ENCODE results near the gene BBS10.
A peak's percentile ranks its signal among the peaks of the same experiment; 100 is the strongest.
"Not testable (repeated sequence)": the region's sequence is repeated elsewhere in the genome, so short reads cannot be mapped to it uniquely, and the experiment has no call there.

BBS10 gene

DNA sequence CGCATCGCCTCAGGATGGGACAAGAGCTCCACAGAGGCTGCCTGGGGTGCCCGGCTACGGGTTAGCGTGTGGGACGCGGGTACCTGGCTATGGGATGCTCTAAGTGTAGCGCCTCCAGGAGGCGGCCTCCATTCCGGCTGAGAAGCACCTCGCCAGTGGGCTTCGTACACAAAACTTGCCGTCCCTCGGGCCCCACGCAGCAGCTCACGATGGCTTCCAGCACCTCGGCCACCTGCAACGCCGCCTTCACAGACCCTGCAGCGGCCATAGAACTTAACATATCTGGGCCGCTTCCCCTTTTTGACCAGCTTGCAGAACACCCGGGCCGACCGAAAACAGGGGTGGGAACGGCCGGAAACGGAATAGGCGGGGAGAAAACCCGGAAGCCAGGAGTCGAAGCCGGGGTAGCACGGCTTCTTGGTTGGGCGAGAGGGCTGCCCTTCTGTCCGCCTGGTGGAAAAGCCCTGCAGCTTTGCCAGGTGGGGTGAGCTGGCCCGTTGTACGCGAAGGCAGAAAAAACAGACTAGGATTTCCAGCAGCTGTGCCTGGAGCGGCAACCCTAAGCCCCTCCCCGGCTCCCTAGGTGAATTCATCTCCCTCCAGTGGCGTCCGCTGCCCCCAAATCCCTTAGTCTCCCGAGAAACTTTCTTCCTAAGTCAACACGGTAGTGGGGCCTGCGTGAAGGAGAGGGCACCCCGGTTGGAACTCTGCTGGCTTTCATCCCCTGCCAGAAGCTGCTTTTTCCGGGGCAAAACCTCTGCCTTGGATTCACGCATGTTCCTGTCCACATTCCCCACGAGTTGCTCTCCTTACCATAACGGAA, at the start of gene BBS10:
Gene BBS10 (minus strand): TSS at position 337 of the 823 bp plus-strand sequence. CDS start 57 bp downstream, at position 280.
- peak; percentile 75 for DNase-seq (ENCODE audit: low read depth)

DNA sequence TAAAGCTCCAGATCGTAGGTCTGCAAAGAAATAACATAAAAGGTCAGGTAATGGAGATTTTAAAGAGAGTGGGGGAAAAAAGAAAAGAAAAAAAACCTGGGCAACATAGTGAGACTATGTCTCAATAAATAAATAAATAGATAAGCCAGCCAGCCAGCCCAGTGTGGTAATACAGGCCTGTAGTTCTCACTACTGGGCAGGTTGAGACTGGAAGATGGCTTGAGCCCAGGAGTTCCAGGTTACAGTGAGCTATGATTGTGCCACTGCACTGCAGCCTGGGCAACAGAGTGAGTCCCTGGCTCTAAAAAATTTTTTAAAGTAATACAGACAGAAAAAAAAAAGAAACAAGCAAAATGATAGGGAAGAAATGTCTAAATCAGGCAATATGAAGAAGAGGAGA, 43.2 kb upstream of the BBS10 start:
- no peak for DNase-seq (ENCODE audit: low read depth)

DNA sequence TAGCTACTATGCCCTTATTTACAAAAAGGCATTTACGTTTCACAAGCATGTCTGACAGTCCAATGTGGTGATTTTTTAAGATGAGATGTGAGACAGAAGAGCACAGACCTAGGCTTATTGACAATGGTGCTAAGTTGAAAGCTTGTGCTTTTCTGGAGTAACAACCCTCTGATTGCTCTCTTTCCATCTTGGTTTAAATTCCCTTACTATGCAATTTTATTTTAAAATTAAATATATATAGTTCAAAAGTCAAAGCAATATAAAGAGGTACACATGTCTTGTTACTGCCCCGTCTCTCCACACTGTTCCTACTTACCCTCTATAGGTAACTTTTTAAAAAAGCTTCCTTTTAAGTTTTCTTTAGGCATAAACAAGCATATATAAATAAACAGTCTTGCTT, 39.4 kb upstream of the BBS10 start:
- no peak for DNase-seq (ENCODE audit: low read depth)

DNA sequence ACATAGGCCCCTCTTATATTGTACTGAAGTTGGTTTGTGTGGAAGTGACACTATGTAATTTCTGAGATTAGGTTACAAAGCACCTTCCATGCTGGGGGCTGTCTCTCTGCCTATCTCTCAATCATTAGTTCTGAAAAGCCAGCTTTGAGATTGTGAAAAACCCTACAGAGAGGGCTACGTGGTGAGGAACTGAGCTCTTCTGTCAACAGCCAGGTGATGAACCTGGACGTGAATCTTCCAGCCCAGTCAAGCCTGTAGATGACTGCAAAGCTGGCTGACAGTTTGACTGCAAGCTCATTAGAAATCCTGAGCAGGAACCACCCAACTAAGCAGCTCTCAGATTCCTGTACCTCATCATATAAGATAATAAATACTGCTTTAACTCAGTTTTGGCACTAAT, 36.3 kb upstream of the BBS10 start:
- no peak for DNase-seq (ENCODE audit: low read depth)

DNA sequence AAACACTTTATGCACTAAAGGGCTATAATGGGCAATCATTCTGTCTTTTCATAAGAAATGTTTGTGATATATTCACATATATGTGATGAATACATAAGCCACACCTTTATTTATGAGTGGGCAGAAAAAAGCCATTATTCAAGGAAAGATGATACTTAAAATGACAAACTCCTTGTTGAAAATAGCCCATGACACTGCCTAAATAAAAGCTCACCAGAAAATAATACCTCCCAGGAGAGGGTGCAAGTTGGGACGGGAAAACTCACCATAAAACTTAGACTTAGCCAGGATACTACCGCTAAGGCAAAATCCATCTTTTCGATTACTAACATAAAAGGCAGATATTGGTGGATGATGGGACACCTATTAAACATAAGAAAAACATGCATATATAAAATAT, 35.8 kb upstream of the BBS10 start:
- DNase-seq (ENCODE audit: low read depth), result no peak

DNA sequence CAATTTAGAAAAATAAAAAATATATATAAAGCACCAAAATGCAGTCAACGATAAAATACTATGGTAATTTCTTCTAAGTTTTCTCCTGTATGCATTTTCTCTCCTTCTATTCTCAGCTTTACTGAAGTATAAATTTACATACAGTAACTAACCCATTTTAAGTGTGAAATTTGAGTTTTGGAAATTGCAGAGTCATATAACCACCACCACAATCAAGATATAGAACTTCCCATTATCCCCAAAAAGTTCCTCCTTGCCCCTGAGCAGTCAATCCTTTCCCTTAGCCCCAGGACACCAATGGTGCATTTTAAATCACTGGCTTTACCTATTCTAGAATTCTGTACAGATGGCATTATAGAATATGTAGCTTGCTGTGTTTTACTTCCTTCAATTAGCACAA, 31.0 kb upstream of the BBS10 start:
- DNase-seq (ENCODE audit: low read depth), result no peak

DNA sequence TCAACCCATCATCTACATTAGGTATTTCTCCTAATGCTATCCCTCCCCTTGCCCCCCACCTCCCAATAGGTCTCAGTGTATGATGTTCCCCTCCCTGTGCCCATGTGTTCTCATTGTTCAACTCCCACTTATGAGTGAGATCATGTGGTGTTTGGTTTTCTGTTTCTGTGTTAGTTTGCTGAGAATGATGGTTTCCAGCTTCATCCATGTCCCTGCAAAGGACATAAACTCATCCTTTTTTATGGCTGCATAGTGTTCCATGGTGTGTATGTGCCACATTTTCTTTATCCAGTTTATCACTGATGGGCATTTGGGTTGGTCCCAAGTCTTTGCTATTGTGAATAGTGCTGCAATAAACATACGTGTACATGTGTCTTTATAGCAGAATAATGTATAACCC, 28.7 kb upstream of the BBS10 start:
- not testable (repeated sequence) for DNase-seq (ENCODE audit: low read depth)

DNA sequence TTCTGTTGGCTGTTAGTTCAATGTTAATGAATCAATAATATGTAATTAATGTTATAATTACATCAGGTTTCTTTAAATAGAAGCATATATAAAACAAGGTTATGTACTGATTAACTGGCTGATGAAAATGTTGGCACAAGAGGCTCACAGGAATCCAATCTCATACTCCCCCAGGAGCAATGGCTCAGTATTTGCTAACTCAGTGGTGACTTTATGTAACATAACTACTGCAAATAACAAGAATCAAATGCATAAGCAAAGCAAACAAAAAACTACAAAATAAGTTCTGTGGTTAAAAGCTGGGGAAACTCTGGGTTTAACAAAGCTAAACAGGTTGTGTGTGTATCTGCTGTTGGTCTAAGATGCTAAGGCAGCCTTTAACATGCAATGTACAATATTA, 27.7 kb upstream of the BBS10 start:
- DNase-seq (ENCODE audit: low read depth), result no peak

DNA sequence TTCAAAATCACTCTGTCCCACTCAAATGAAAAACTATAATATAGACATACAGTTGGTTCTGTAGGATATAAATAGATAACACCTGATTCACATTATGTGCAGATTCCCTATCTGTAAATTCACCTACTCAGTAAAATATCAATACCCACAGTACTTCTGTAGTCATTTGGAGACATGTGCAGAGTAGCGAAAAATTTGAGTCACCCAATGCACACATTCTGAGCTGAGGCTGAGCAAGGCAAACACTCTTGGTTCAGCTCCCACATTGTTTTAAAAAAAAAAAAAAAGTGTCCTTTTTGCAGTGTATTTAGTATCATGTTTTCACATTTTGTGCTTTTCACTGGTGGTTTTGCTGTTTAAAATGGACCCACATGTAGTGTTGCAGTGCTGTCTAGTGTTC, 27.3 kb upstream of the BBS10 start:
- DNase-seq (ENCODE audit: low read depth), result no peak

DNA sequence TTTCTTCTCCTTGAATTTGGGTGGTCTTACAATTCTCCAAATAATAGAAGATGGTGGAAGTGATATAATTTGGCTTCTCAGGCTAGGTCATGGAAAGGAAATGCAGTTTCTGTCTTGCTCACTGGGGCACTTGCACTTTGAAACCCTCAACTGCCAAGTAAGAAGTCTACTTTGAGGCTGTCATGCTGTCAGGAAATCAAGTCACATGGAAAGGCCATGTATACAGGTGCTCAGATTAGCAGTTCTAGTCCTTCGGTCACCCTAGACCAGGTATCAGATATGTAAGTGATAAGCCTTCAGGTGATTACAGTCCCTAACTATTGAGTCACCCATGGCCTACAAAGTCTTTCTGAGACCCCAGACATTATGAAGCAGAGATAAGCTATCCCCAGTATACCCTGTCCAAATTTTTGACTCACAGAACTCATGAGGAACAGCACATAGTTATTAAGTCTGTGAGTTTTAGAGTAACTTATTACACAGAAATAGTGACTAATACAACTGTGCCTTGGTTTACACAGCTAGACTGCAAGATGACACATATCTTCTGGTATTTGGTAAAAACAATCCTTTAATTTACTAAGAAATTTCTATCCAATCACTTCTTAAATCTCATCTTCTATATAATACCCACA, 26.3 kb upstream of the BBS10 start:
- no peak for DNase-seq (ENCODE audit: low read depth)

DNA sequence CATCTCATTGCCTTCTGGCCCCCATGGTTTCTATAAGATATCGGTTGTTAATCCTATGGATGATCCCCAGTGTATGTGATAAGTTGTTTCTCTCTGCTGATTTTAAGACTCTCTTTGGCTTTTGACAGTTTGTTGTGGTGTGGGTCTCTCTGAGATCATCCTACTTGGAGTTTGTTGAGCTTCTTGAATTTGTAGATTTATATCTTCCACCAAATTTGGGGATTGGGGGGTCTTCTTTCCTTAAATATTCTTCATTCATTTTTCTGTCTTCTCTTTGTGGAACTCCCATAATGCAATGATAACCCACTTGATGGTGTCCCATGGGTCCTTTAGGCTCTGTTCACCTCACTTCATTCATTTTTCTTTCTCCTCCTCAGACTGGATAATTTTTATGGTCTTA, 20.0 kb upstream of the BBS10 start:
- no peak for DNase-seq (ENCODE audit: low read depth)

DNA sequence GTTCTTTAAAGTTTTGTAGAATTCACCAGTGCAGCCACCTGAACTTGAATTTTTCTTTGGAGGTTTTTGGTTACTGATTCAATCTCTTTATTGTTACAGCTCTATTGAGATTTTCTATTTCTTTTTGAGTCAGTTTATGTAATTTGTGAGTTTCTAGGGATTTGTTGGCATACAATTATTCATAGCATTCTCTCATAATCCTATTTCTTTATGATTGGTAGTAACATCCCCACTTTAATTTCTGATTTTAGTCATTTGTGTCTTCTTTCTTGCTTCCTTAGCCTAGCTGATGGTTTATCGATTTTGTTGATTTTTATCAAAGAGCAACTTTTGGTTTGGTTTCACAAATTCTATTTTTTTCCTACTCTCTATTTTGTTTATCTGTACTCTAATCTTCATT, 17.9 kb upstream of the BBS10 start:
- DNase-seq (ENCODE audit: low read depth), result no peak

DNA sequence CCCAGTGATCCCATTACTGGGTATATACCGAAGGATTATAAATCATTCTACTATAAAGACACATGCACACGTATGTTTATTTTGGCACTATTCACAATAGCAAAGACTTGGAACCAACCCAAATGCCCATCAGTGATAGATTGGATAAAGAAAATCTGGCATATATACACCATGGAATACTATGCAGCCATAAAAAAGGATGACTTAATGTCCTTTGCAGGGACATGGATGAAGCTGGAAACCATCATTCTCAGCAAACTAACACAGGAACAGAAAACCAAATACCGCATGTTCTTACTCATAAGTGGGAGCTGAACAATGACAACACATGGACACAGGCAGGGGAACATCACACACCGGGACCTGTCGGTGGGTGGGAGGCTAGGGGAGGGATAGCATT, 15.9 kb upstream of the BBS10 start:
- not testable (repeated sequence) for DNase-seq (ENCODE audit: low read depth)

DNA sequence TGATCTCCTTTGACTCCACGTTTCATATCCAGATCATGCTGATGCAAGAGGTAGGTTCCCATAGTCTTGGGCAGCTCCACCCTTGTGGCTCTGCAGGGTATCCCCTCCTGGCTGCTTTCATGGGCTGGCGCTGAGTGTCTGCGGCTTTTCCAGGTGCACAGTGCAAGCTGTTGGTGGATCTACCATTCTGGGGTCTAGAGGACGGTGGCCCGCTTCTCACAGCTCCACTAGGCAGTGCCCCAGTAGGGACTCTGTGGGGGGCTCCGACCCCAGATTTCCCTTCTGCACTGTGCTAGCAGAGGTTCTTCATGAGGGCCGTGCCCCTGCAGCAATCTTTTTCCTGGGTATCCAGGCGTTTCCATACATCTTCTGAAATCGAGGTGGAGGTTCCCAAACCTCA, 12.1 kb upstream of the BBS10 start:
- DNase-seq (ENCODE audit: low read depth), result no peak

DNA sequence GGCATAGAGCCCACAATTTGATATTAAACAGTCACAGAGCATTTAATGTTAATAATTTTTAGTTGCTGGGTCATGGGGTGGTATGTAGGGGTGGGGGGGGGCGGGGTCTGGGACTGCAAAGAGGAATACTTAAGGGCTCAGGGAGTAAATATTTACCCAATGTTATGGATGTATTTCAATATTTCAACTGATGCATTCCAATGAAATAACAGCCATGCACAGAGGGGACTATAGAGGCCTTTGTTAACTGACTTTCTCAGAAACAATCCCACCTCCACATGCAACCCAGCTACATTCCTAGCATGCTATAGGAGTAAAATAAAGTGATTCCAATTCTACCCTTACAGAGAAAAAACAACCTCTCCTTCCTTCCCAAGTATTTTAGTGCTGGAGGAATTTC, 7.9 kb upstream of the BBS10 start:
- DNase-seq (ENCODE audit: low read depth), result no peak

DNA sequence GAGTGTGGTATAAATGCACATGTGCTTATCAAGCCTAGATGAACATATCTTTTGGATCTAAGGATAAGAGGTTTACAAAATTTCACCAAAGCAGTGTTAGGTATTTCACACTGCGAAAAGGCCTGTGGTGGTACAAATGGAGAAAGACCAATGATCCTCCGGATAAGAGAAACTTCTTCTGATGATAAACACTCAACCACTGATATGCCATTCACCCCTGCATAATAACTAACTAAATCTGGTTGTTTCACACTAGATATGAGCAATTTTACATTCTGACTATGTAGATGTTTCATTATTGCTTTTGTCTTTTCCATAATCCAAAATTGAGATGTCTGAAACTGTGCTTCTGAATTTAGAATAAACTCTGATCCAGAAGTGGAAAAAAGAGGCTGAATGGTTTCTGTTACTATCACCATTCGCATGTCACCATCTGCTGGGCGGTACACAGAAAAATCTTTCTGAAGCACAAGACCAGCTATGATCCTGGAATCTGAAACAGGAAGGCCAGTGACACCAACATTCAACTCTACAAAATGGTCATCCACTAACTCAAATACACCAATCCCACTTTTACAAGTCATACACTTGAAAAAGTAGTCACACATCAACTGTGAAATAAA, 1.3 kb downstream of the BBS10 start:
- DNase-seq (ENCODE audit: low read depth), result no peak

DNA sequence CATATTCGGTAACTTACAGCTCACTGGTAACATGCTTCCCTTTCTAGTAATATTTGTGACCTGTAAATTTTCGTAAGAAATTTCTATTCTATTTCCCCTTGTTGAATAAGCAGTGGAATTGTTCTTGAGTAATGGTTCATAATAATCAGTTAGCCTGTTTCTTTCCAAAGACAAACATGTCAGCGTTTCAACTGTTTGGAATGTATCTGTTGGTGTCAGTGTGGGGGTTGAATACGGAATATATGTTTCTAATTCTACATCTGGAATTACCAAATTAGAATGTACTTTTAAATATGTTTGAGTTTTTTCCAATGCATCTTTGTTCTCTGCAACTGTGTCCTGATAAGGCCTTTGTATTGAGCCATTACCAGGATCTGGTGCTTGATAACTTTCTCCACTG, 2.0 kb downstream of the BBS10 start:
- no peak for DNase-seq (ENCODE audit: low read depth)

DNA sequence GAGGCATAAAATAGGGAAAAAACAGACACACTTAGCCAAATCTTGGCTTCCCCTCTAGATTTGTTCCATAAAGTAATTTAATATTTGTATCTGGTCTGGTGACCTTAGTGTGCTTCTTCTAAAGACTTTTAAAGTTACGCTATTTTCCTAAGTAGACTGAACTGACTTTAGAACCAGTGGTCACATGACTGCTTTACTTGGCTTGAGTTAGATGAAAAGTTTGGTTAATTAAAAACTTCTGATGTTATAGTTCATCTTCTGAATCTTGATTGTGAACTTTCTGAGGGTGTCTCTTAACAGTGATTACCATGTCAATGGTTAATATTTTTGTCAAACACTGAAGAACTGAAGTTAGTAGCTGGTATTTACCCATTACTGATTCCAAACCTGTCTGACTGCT, 2.6 kb downstream of the BBS10 start:
- no peak for DNase-seq (ENCODE audit: low read depth)

DNA sequence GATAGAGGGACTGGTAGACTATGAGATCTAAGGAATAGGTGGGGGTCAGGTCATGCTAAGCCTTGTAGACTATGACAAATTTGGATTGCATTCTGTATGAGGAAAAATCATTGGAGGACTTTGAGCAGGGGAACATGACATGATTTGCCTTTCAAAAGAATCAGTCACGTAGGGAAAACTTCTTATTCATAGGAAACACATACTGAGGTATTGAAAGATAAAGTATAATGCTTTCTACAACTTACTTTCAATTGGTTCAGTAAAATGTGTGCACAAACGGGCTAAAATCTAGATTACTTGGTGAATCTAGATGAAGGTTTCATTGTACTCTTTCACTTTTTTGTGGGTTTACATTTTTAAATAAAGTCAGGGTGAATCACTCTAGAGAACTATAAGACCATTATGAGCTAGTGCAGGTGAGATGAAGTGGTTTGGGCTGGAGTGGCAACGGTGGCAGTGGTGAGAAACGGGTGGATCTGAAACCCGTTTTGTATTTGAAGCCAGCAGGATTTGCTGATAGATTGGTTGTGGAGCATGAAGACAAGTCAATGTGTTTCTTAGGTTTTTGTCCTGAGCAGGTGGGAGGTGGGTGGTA, 6.7 kb downstream of the BBS10 start:
- DNase-seq (ENCODE audit: low read depth), result no peak

DNA sequence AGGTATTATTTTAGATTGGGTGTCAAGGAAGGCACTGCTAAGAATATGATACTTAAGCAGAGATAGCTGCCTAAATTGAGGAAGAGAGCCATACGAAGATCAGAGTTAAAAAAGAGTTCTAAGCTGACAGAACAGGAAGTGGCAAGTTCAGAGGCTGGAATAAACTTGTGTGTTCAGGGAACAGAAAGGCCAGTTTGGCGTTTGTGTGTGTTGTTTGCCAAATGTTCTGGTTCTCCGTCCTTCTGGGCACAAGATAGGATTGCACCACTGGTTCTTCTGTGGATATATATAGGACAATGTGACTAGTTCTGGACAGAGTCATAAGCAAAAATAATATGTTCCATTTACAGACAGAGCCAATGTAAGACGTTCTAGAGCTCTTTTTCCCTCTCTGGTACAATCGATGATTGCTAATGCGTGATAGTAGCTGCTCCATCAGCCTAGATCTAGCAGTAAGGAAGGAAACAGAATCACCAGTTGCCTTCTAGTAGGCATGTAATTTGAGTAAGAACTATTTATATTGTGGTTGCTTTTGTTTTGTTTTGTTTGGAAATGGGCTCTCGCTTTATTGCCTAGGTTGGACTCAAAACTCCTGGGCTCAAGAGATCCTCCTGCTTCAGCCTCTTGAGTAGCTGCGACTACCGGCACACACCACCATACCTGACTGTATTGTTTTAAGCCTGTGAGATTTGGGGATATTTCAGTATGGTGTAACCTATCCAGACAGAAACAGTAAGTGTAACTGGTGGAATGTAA, 7.4 kb downstream of the BBS10 start:
- DNase-seq (ENCODE audit: low read depth), result no peak

DNA sequence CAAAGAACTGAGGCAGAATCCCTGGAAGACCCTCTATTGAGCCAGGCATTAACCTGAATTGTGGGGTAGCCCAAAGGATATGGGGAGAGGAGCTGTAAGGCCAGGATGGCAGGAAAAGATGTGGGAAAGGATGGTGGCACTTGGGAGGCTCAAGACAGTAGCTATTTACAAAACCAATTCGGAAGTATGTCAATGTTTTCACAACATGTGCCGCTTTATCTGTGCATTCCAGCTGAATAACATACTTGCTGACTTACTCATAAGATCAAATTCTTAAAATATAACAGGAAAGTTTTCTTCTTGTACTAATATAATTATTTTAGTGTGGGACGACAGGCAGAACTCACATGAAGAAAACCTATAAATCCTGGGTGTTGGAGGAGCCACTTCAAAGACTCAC, 10.6 kb downstream of the BBS10 start:
- DNase-seq (ENCODE audit: low read depth), result peak; percentile 77

DNA sequence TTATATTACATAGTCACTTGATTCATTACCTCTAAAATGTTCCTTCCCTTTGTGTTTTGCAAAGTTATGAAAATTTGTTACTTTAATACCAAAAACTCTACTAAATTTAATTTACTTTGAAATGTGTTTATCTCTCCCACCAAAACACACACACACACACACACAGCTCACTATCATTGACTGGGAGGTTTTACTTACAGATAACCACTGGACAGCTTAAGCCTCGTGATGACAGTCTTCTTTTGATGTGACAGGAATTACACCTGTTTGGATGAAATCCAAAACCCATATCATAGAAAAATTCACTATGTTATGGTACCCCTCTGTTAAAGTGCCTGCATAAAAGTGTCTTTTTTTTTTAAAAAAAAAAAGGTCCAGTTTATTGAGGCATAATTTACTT, 15.6 kb downstream of the BBS10 start:
- no peak for DNase-seq (ENCODE audit: low read depth)
